ENCODE data around the gene FLRT1.

DNA sequence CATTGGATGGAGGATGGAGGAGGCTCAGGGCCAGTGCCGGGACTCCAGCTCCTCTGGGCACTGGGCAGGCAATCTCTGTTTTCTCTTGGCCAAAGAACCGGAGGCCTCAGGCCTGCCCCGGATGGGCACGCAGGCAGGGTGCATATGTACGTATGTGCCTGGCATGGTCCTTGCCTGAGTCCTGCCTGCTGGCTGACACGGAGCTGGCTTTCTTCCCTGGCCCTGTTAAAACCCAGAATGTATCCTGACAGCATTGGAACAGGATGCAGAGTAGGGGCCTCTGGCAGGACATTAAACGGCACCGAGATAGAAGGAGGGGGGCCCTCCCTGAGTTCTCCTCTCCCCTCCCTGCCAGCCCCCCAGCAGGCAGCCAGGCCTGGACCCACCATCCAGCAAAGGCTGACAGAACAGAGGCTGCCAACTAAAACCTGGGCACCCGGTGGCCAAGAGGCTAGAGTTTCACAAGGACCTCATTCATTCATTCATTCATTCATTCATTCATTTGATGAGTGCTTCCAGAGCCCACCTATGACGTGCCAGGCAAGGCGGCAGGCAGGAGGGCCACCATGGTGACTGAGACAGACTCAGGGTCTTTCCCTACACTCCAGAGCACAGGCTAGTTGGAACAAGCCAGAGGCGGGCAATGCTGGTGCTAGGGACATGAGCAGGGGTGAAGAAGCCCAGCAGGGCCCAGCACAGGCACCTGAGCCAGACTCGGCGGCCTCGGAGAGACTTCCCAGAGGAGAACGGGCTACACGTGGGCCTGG, 28.8 kb downstream of the FLRT1 start:
- TF ChIP-seq CEBPB (IDR thresholded peaks at IDR 0.05): no peak
- TF ChIP-seq YY1 (IDR thresholded peaks at IDR 0.05; ENCODE audit: low read depth): no peak
- TF ChIP-seq TAF1 (IDR thresholded peaks at IDR 0.05; ENCODE audit: low read depth): no peak
- TF ChIP-seq EGR1 (IDR thresholded peaks at IDR 0.05): no peak
- TF ChIP-seq TCF12 (IDR thresholded peaks at IDR 0.05; ENCODE audit: low read depth): no peak

Data from Ishikawa (cell line).